ENCODE measurements around the gene ERFL. TPM values are rescaled to one million over a fixed set of nuclear protein-coding genes. Genes with fewer than 3 reads are reported as not detected.

Gene ERFL
- total and polyA plus RNA-seq, 10 donors: 0.46 to 3.0 (median 2.1) TPM

GRCh38 chr19:41908724-41909464, 19.4 kb downstream of the ERFL start:
- no peaks in the 10 kb centered on the region for H3K9me3 ChIP-seq
- H3K4me3 ChIP-seq: no peak overlapping the region
- intact Hi-C loops (cut with DNase I; ENCODE audit: low total_unique reads): no loop called here
- DNase-seq: no peak
- peak; percentile 14 to 65 (median 36) for TF ChIP-seq POLR2AphosphoS5 (IDR thresholded peaks at IDR 0.05)
- TF ChIP-seq POLR2A (IDR thresholded peaks at IDR 0.05): no peak
- no peak for TF ChIP-seq CTCF (IDR thresholded peaks at IDR 0.05 in 8 of 11, conservative IDR thresholded peaks at IDR 0.05 in 3 of 11)
- peaks cover 0 to 47% (median 43%) of the 10 kb centered on the region in 6 donors for H3K36me3 ChIP-seq
- no peak overlapping the region for H3K27ac ChIP-seq
- H3K27me3 ChIP-seq (replicated peaks in 1 of 7): peaks cover 0 to 30% (median 21%) of the 10 kb centered on the region in 7 donors
- peaks cover 0 to 44% (median 18%) of the 10 kb centered on the region in 6 donors for H3K4me1 ChIP-seq
- 79 to 89% (median 82%) methylated on average over 11 of the region's 11 CpGs for WGBS, 5 donors

- no peaks in the 10 kb centered on the region for H3K9me3 ChIP-seq
- peaks cover 4 to 55% (median 51%) of the 10 kb centered on the region in 6 donors for H3K36me3 ChIP-seq
- WGBS, 5 donors: 80 to 92% (median 88%) methylated on average over 24 to 25 of the region's 25 CpGs
- DNase-seq: no peak
- TF ChIP-seq POLR2A (IDR thresholded peaks at IDR 0.05): no peak
- peak; percentile 44 to 75 (median 55) for TF ChIP-seq POLR2AphosphoS5 (IDR thresholded peaks at IDR 0.05)
- H3K4me1 ChIP-seq: peaks cover 0 to 36% (median 13%) of the 10 kb centered on the region in 6 donors
- no peak overlapping the region for H3K27ac ChIP-seq
- no peak overlapping the region for H3K4me3 ChIP-seq
- intact Hi-C loops (cut with DNase I; ENCODE audit: low total_unique reads): no loop called here
- H3K27me3 ChIP-seq (replicated peaks in 1 of 7): peaks cover 0 to 22% (median 16%) of the 10 kb centered on the region in 7 donors
These were observed 20.1 kb downstream of the ERFL start for GRCh38 chr19:41907994-41908615.

GRCh38 chr19:41906916-41907680, 21.2 kb downstream of the ERFL start:
- intact Hi-C loops (cut with DNase I; ENCODE audit: low total_unique reads): no loop called here
- Histone ChIP-seq H3K4me1 (peaks cover 0 to 26% (median 3%) of the 10 kb centered on the region in 6 donors), H3K36me3 (peaks cover 6 to 65% (median 61%) of the 10 kb centered on the region in 6 donors), H3K4me3 (no peak overlapping the region), H3K27ac (no peak overlapping the region), H3K9me3 (no peaks in the 10 kb centered on the region), H3K27me3 (replicated peaks in 1 of 7) (peaks cover 0 to 12% (median 5%) of the 10 kb centered on the region in 7 donors)
- no peak for TF ChIP-seq CTCF (IDR thresholded peaks at IDR 0.05 in 8 of 11, conservative IDR thresholded peaks at IDR 0.05 in 3 of 11)
- peak; percentile 20 to 70 (median 21) for TF ChIP-seq POLR2AphosphoS5 (IDR thresholded peaks at IDR 0.05)
- no peak for TF ChIP-seq POLR2A (IDR thresholded peaks at IDR 0.05)
- 79 to 85% (median 81%) methylated on average over 21 of the region's 21 CpGs for WGBS, 5 donors
- DNase-seq: peak; percentile 70

GRCh38 chr19:41906271-41906670, 22.0 kb downstream of the ERFL start:
- Histone ChIP-seq H3K9me3 (no peaks in the 10 kb centered on the region), H3K4me1 (peaks cover 0 to 17% (median 0%) of the 10 kb centered on the region in 6 donors), H3K27ac (no peak overlapping the region), H3K4me3 (no peak overlapping the region), H3K36me3 (peaks cover 6 to 74% (median 69%) of the 10 kb centered on the region in 6 donors), H3K27me3 (replicated peaks in 1 of 7) (peaks cover 0 to 3% (median 0%) of the 10 kb centered on the region in 7 donors)
- 72 to 88% (median 83%) methylated on average over 5 to 9 of the region's 9 CpGs for WGBS, 5 donors
- no peak for DNase-seq
- TF ChIP-seq CTCF (IDR thresholded peaks at IDR 0.05 in 8 of 11, conservative IDR thresholded peaks at IDR 0.05 in 3 of 11) (no peak), POLR2AphosphoS5 (IDR thresholded peaks at IDR 0.05) (peak in 1 of 3 donors; percentile 8), POLR2A (IDR thresholded peaks at IDR 0.05) (no peak)
- intact Hi-C loops (cut with DNase I; ENCODE audit: low total_unique reads): no loop called here
